ENCODE results near the gene SLC25A27.
"Not testable (repeated sequence)": the region's sequence is repeated elsewhere in the genome, so short reads cannot be mapped to it uniquely, and the experiment has no call there.

Gene SLC25A27, protein sequence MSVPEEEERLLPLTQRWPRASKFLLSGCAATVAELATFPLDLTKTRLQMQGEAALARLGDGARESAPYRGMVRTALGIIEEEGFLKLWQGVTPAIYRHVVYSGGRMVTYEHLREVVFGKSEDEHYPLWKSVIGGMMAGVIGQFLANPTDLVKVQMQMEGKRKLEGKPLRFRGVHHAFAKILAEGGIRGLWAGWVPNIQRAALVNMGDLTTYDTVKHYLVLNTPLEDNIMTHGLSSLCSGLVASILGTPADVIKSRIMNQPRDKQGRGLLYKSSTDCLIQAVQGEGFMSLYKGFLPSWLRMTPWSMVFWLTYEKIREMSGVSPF

GRCh38 chr6:46652603-46653438 is at the start of gene SLC25A27, which contains the start of gene CYP39A1:
SLC25A27 (plus strand) TSS chr6:46652975; CDS start chr6:46653193, 218 bp downstream.
CYP39A1 (minus strand) TSS chr6:46652818; CDS start chr6:46652582, 236 bp downstream.
- DNase-seq = peak; percentile 80

- no peak for DNase-seq
These were observed 47.5 kb upstream of the SLC25A27 start for GRCh38 chr6:46605091-46605797.

- DNase-seq = no peak
These were observed 46.4 kb upstream of the SLC25A27 start for GRCh38 chr6:46606338-46606737.

- no peak for DNase-seq
These were observed 41.8 kb upstream of the SLC25A27 start for GRCh38 chr6:46610862-46611553.

GRCh38 chr6:46612645-46613044 is 40.1 kb upstream of the SLC25A27 start:
- DNase-seq = no peak

GRCh38 chr6:46618726-46619125 is 34.0 kb upstream of the SLC25A27 start:
- no peak for DNase-seq

GRCh38 chr6:46626228-46626909 is 26.4 kb upstream of the SLC25A27 start:
- no peak for DNase-seq

- no peak for DNase-seq
These were observed 25.8 kb upstream of the SLC25A27 start for GRCh38 chr6:46626976-46627375.

DNA sequence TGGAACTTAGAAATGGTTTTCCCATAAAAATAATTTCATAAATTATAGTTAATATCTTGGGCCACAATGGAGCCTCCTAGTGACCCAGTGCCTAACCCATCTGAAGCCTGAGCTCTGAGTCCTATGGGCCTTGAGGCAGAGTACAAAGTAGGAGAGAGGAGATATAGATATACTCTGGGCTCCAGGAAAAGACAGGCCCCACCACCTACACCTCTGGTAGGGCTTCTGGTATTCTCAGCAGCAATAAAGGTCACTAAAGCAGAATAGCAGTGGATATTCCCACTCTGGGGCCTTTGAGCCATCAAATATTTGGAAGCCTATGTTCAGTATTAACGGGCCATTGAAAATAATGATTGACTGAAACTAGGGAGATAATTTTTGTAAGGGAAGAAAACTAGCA is 24.3 kb upstream of the SLC25A27 start:
- no peak for DNase-seq

DNA sequence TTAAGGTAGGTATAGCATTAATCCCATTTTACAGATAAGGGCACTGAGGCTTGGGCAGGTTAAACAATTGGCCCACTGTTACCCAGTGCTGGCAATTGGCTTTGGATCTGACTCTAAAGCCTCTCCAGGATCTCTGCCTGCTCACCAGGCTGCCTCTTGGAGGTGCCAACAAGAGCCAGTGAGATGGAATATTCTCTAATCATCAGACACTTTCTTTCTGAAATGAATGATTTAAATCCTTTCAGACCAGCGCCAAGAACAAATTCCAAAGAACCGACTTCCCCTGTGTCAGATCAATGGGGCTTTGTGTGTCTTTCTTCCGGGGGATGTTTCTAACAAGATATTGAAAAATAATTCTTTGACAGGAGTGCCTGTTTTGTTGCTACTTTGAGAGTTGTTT is 23.8 kb upstream of the SLC25A27 start:
- no peak for DNase-seq

- no peak for DNase-seq
These were observed 23.1 kb upstream of the SLC25A27 start for GRCh38 chr6:46629691-46630090.

DNA sequence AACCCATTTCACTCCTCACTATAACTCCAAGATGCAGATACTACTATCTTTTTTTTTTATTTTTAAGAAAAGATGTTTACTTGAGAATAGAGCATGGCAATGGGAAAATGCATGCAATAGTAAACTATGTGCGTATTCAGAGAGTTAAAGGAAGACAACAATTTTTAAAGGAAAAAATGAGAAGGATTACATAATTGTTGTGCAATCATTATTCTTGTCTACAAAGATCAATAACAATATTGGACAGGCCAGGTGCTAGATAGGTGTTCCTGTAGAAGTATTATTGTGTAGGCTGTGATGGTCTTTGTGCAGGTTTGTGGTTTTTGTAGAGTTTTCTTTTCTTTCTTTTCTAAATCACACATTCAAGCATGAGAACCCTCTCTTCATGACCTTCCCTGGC is 20.7 kb upstream of the SLC25A27 start:
- DNase-seq = no peak

DNA sequence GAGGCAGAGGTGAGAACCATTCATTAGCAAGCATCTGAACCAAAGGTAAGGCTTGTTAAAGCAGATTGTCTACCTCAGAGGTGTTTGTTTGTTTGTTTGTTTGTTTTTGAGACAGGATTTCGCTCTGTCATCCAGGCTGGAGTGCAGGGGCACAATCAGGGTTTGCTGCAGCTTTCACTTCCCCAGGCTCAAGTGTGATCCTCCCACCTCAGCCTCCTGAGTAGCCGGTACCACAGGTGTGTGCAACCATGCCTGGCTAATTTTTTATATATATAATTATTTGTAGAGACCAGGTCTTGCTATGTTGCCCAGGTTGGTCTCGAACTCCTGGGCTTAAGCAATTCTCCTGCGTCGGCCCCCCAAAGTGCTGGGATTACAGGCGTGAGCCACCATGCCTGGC is 17.3 kb upstream of the SLC25A27 start:
- no peak for DNase-seq

DNA sequence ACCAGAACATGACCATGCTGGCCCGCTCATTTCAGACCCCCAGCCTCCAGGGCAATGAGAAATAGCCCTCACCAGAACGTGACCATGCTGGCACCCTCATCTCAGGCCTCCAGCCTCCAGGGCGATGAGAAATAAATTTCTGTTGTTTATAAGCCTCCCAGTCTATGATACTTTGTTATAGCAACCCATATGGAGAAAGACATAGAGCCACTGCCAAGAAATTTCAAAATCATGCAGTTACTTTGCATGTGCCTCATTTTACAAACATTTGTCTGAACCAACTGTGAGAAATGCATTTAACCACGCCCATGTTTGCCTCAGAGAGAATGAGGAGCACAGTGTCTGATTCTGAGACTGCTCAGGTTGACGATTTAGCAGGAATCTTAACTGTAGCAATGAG is 15.6 kb upstream of the SLC25A27 start:
- no peak for DNase-seq

GRCh38 chr6:46637933-46638332 is 14.8 kb upstream of the SLC25A27 start:
- DNase-seq = no peak

DNA sequence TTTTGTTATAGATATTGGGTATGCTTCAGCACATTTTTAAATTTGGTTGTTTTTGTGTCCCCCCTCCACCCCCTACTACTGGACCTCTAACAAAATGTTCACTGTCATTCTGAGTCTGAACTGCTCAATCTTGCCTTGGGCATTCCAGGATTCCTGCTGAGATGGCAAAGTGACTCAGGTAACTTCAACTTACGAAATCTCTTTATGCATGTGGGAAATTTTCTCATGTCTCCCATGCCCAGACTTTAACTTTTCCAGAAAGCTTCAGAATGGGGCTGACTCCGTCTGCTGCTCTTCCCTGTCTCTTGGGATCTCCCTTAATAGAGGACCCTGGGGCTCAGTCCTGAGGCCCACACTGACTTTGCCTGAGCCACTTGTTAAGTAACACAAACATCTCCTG is 14.1 kb upstream of the SLC25A27 start:
- no peak for DNase-seq

- DNase-seq = no peak
These were observed 9.6 kb upstream of the SLC25A27 start for GRCh38 chr6:46642928-46643751.

- no peak for DNase-seq
These were observed 7.5 kb upstream of the SLC25A27 start for GRCh38 chr6:46645265-46645664.

DNA sequence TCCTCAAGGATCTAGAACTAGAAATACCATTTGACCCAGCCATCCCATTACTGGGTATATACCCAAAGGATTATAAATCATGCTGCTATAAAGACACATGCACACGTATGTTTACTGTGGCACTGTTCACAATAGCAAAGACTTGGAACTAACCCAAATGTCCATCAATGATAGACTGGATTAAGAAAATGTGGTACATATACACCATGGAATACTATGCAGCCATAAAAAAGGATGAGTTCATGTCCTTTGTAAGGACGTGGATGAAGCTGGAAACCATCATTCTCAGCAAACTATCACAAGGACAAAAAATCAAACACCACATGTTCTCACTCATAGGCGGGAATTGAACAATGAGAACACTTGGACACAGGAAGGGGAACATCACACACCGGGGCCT is 4.7 kb upstream of the SLC25A27 start:
- DNase-seq = not testable (repeated sequence)

- DNase-seq = no peak
These were observed 3.8 kb upstream of the SLC25A27 start for GRCh38 chr6:46648869-46649492.

- no peak for DNase-seq
These were observed 1.8 kb upstream of the SLC25A27 start for GRCh38 chr6:46651006-46651405.

Data from activated CD4-positive, CD25-positive, alpha-beta regulatory T cell treated with anti-CD3 and anti-CD28 coated beads, Interleukin-2, amount 50 U/mL, for 72 hours (primary cell).